Transverse colon (tissue), 3 donors: ENCODE results near the gene PRG2.

Experiments used
- POLR2A ChIP-seq: fragments of 450-650 bp; IDR thresholded peaks from one replicate; pipeline ENCODE4 v1.6.1; 2016; ENCODE audit warnings: antibody characterized with exemption, mild to moderate bottlenecking, moderate library complexity
- TF ChIP-seq, protein P1 (sequence below), 5 experiments: fragments of 200-600 bp in 3 of 5; fragments of 450-650 bp in 2 of 5; sonication (generic) in 3 of 5; IDR thresholded peaks; 1 replicate in 2 of 5; 2 replicates in 3 of 5; pipeline ENCODE4 v1.5.1; 2016 to 2017; ENCODE audit warnings: antibody characterized with exemption in 5 of 5, inconsistent platforms in 3 of 5, mild to moderate bottlenecking in 2 of 5, moderate library complexity in 1 of 5

DNA sequence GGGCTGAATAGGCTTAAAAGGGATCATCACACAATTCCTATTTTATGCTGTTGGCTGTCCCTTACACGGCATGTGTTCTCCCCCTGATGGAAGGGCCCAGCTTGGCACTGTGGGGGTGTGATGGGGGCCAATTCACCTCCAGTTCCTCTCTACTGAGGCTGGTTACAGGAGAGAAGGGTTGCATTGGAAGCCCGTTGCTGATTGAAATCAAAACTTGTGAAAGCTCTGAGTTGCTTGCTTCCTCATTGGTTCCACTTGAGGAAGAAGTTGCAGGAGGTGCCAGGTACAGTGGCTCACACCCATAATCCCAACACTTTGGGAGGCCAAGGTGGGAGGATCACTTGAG is 13.3 kb upstream of the PRG2 start:
- TF ChIP-seq, protein P1, sequence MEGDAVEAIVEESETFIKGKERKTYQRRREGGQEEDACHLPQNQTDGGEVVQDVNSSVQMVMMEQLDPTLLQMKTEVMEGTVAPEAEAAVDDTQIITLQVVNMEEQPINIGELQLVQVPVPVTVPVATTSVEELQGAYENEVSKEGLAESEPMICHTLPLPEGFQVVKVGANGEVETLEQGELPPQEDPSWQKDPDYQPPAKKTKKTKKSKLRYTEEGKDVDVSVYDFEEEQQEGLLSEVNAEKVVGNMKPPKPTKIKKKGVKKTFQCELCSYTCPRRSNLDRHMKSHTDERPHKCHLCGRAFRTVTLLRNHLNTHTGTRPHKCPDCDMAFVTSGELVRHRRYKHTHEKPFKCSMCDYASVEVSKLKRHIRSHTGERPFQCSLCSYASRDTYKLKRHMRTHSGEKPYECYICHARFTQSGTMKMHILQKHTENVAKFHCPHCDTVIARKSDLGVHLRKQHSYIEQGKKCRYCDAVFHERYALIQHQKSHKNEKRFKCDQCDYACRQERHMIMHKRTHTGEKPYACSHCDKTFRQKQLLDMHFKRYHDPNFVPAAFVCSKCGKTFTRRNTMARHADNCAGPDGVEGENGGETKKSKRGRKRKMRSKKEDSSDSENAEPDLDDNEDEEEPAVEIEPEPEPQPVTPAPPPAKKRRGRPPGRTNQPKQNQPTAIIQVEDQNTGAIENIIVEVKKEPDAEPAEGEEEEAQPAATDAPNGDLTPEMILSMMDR (IDR thresholded peaks at IDR 0.05), result no peak
- TF ChIP-seq POLR2A, result no peak
